ENCODE data around the gene ALPG. TPM values are rescaled to one million over a fixed set of nuclear protein-coding genes. Genes with fewer than 3 reads are reported as not detected.
"Not testable (repeated sequence)": the region's sequence is repeated elsewhere in the genome, so short reads cannot be mapped to it uniquely, and the experiment has no call there.

Gene ALPG
- total and polyA plus RNA-seq, 5 experiments from 2014 or later, result not detected

GRCh38 chr2:232443047-232443446 is 36.4 kb downstream of the ALPG start:
- H3K36me3 Mint-ChIP-seq, DNase-seq, H3K9me3 Mint-ChIP-seq, ATAC-seq, H3K4me3 Mint-ChIP-seq, H3K27me3 Mint-ChIP-seq, H3K27ac Mint-ChIP-seq, POLR2A ChIA-PET: not testable (repeated sequence)
- peaks cover 3 to 11% (median 6%) of the 10 kb centered on the region in 4 donors for H3K4me1 Mint-ChIP-seq

GRCh38 chr2:232443669-232444408 is 37.2 kb downstream of the ALPG start:
- H3K27ac Mint-ChIP-seq, DNase-seq, H3K9me3 Mint-ChIP-seq, ATAC-seq, H3K27me3 Mint-ChIP-seq, POLR2A ChIA-PET, H3K36me3 Mint-ChIP-seq, H3K4me3 Mint-ChIP-seq: not testable (repeated sequence)
- peaks cover 3 to 11% (median 6%) of the 10 kb centered on the region in 4 donors for H3K4me1 Mint-ChIP-seq

GRCh38 chr2:232444409-232445148 is 37.9 kb downstream of the ALPG start:
- Mint-ChIP-seq H3K36me3 (no peaks in the 10 kb centered on the region), H3K27ac (peak overlapping the region in 1 of 10 donors; percentile 29), H3K4me1 (peaks cover 3 to 11% (median 6%) of the 10 kb centered on the region in 4 donors), H3K9me3 (no peaks in the 10 kb centered on the region), H3K4me3 (no peak overlapping the region), H3K27me3 (peaks cover 0 to 2% (median 0%) of the 10 kb centered on the region in 5 donors)
- DNase-seq (peak in 7 of 10 donors; percentile 30 to 47 (median 38)), ATAC-seq (peak; percentile 33 to 34)
- POLR2A ChIA-PET, result interaction anchor here (0.6 kb wide), 1 partner anchor 563 kb away, joined by 3 read pairs; no protein-coding TSS in a partner anchor

GRCh38 chr2:232445149-232445885 is 38.7 kb downstream of the ALPG start:
- H3K36me3 Mint-ChIP-seq, H3K27ac Mint-ChIP-seq, DNase-seq, H3K9me3 Mint-ChIP-seq, ATAC-seq, H3K4me1 Mint-ChIP-seq, H3K27me3 Mint-ChIP-seq, H3K4me3 Mint-ChIP-seq: not testable (repeated sequence)
- POLR2A ChIA-PET, result interaction anchor here (0.6 kb wide), 1 partner anchor 563 kb away, joined by 3 read pairs; no protein-coding TSS in a partner anchor

GRCh38 chr2:232446266-232446777 is 39.7 kb downstream of the ALPG start:
- H3K36me3 Mint-ChIP-seq, POLR2A ChIA-PET, H3K27ac Mint-ChIP-seq, H3K4me1 Mint-ChIP-seq, H3K4me3 Mint-ChIP-seq, H3K9me3 Mint-ChIP-seq, H3K27me3 Mint-ChIP-seq: not testable (repeated sequence)
- DNase-seq (peak in 1 of 10 donors; percentile 4), ATAC-seq (peak; percentile 46 to 58)

GRCh38 chr2:232447091-232447620 is 40.5 kb downstream of the ALPG start:
- Mint-ChIP-seq H3K27me3 (no peaks in the 10 kb centered on the region), H3K27ac (peak overlapping the region in 1 of 10 donors; percentile 51), H3K4me3 (no peak overlapping the region), H3K4me1 (peaks cover 0 to 2% (median 0%) of the 10 kb centered on the region in 4 donors), H3K9me3 (no peaks in the 10 kb centered on the region), H3K36me3 (no peaks in the 10 kb centered on the region)
- POLR2A ChIA-PET, result no interaction called here
- ATAC-seq (no peak), DNase-seq (no peak)

GRCh38 chr2:232447638-232448303 is 41.1 kb downstream of the ALPG start:
- Mint-ChIP-seq H3K27me3 (no peaks in the 10 kb centered on the region), H3K4me3 (no peak overlapping the region), H3K9me3 (no peaks in the 10 kb centered on the region), H3K27ac (no peak overlapping the region), H3K4me1 (peaks cover 0 to 2% (median 0%) of the 10 kb centered on the region in 4 donors), H3K36me3 (no peaks in the 10 kb centered on the region)
- POLR2A ChIA-PET, result no interaction called here
- DNase-seq, result no peak
- no peak for ATAC-seq

GRCh38 chr2:232448304-232448690 is 41.7 kb downstream of the ALPG start:
- H3K4me1 Mint-ChIP-seq, result peaks cover 0 to 2% (median 0%) of the 10 kb centered on the region in 4 donors
- H3K36me3 Mint-ChIP-seq, result no peaks in the 10 kb centered on the region
- POLR2A ChIA-PET, result no interaction called here
- no peaks in the 10 kb centered on the region for H3K27me3 Mint-ChIP-seq
- no peaks in the 10 kb centered on the region for H3K9me3 Mint-ChIP-seq
- ATAC-seq (peak; percentile 35 to 46), DNase-seq (peak in 1 of 10 donors; percentile 22)
- peak overlapping the region in 1 of 10 donors; percentile 13 for H3K4me3 Mint-ChIP-seq
- peak overlapping the region in 1 of 10 donors; percentile 82 for H3K27ac Mint-ChIP-seq

- POLR2A ChIA-PET, result no interaction called here
- H3K4me3 Mint-ChIP-seq, result no peak overlapping the region
- H3K27me3 Mint-ChIP-seq, result no peaks in the 10 kb centered on the region
- DNase-seq (no peak), ATAC-seq (no peak)
- H3K36me3 Mint-ChIP-seq, result no peaks in the 10 kb centered on the region
- no peak overlapping the region for H3K27ac Mint-ChIP-seq
- no peaks in the 10 kb centered on the region for H3K9me3 Mint-ChIP-seq
- H3K4me1 Mint-ChIP-seq, result peaks cover 0 to 2% (median 0%) of the 10 kb centered on the region in 4 donors
Measured at GRCh38 chr2:232449964-232450363, 43.3 kb downstream of the ALPG start.

GRCh38 chr2:232451645-232452044 is 45.0 kb downstream of the ALPG start:
- POLR2A ChIA-PET, H3K4me1 Mint-ChIP-seq, ATAC-seq, H3K27ac Mint-ChIP-seq, H3K9me3 Mint-ChIP-seq, H3K36me3 Mint-ChIP-seq, H3K27me3 Mint-ChIP-seq, H3K4me3 Mint-ChIP-seq: not testable (repeated sequence)
- DNase-seq, result peak in 1 of 10 donors; percentile 30

- Mint-ChIP-seq H3K9me3 (no peaks in the 10 kb centered on the region), H3K27ac (peak overlapping the region in 1 of 10 donors; percentile 49), H3K27me3 (peaks cover 2 to 39% (median 15%) of the 10 kb centered on the region in 5 donors), H3K4me1 (no peaks in the 10 kb centered on the region), H3K4me3 (no peak overlapping the region), H3K36me3 (no peaks in the 10 kb centered on the region)
- DNase-seq (no peak), ATAC-seq (no peak)
- POLR2A ChIA-PET, result no interaction called here
Measured at GRCh38 chr2:232454630-232455029, 48.0 kb downstream of the ALPG start.
